Panc1 (cell line): ENCODE measurements around the gene GRHL1. TPM values are rescaled to one million over a fixed set of nuclear protein-coding genes. Genes with fewer than 3 reads are reported as not detected.

Experiments
- ATAC-seq: fragments of 200-7000 bp; cut with Tn5 transposase; 2 replicates; pipeline ENCODE4 v1.9.1; 2020; ENCODE audit warnings: mild to moderate bottlenecking, moderate library complexity
- BruUV-seq: library from RNA; stranded (reverse); fragments of 400-500 nt; replicated peaks from 2 replicates; lab custom pipeline; 2021; lab: Mats Ljungman, UMichigan
- CTCF ChIA-PET: fragments of 300-600 bp; sonication (Branson Sonifier 250); formaldehyde crosslinking; loops from one replicate; lab custom pipeline; 2022; ENCODE audit warnings: antibody characterized with exemption; lab: Charles Lee
- POLR2A ChIA-PET: fragments of 300-600 bp; sonication (Branson Sonifier 250); formaldehyde crosslinking; loops from one replicate; lab custom pipeline; 2022; ENCODE audit warnings: antibody characterized with exemption; lab: Charles Lee
- DNase-seq: peaks from one replicate; pipeline ENCODE4 v3.0.0-alpha.2; 2010; ENCODE audit warnings: low read depth, low spot score
- H3K27ac ChIP-seq: 2 replicates; pipeline ENCODE4 v1.5.1; 2011; ENCODE audit warnings: mild to moderate bottlenecking, low read length, inconsistent platforms
- H3K27me3 ChIP-seq: fragments of 200-500 bp; sonication (Bioruptor generic); 2 replicates; pipeline ENCODE4 v1.6.0; 2014; ENCODE audit warnings: low read length, inconsistent platforms; ENCODE audit not compliant: control insufficient read depth, insufficient read depth
- H3K36me3 ChIP-seq: fragments of 200-500 bp; sonication (Bioruptor generic); 2 replicates; pipeline ENCODE4 v1.5.1; 2014; ENCODE audit warnings: inconsistent platforms, mild to moderate bottlenecking, low read length, moderate library complexity; ENCODE audit not compliant: control insufficient read depth, insufficient read depth
- H3K4me1 ChIP-seq: 2 replicates; pipeline ENCODE4 v1.5.1; 2011; ENCODE audit warnings: inconsistent platforms, mild to moderate bottlenecking, low read length, moderate library complexity; ENCODE audit not compliant: control insufficient read depth, insufficient read depth
- H3K4me3 ChIP-seq, 2 experiments: 2 replicates each; pipeline ENCODE4 v1.5.1; 2011 to 2012; ENCODE audit warnings: low read depth in 2 of 2, low read length in 2 of 2, mild to moderate bottlenecking in 2 of 2, inconsistent platforms in 1 of 2, moderate library complexity in 1 of 2
- H3K9me3 ChIP-seq: fragments of 200-500 bp; sonication (Bioruptor generic); 2 replicates; pipeline ENCODE4 v1.5.1; 2014; ENCODE audit warnings: low read depth, mild to moderate bottlenecking, inconsistent platforms, low read length, moderate library complexity; ENCODE audit not compliant: control insufficient read depth, insufficient read depth
- CTCF ChIP-seq: fragments of 450-650 bp; IDR thresholded peaks from 2 replicates; pipeline ENCODE4 v1.5.1; 2017; ENCODE audit warnings: mild to moderate bottlenecking
- POLR2AphosphoS5 ChIP-seq: IDR thresholded peaks from 2 replicates; pipeline ENCODE4 v1.6.1; 2012; ENCODE audit warnings: mild to moderate bottlenecking, low read depth, low read length, moderate library complexity
- REST ChIP-seq, 2 experiments: IDR thresholded peaks; 2 replicates each; pipeline ENCODE4 v1.6.1; 2011 to 2012; ENCODE audit warnings: low read depth in 2 of 2, control low read depth in 1 of 2, low read length in 1 of 2, mild to moderate bottlenecking in 1 of 2, moderate library complexity in 1 of 2; ENCODE audit not compliant: insufficient read depth in 1 of 2
- SIN3A ChIP-seq: IDR thresholded peaks from 2 replicates; pipeline ENCODE4 v1.6.1; 2012; ENCODE audit warnings: low read depth, mild to moderate bottlenecking, low read length, moderate library complexity, borderline replicate concordance; ENCODE audit not compliant: insufficient read depth
- TCF7L2 ChIP-seq: IDR thresholded peaks from 2 replicates; pipeline ENCODE4 v1.6.1; 2011; ENCODE audit warnings: mild to moderate bottlenecking, low read depth, low read length, inconsistent platforms
- in situ Hi-C: cut with HindIII; loops from 2 replicates; pipeline ENCODE4 v1.10.0; 2016; ENCODE audit warnings: low sequenced_read_pairs, low pct_unique_long_range_greater_than_20kb
- intact Hi-C: fragments of 100-400 bp; cut with micrococcal nuclease; formaldehyde crosslinking; loops from one replicate; pipeline ENCODE4 v1.10.0; 2022; ENCODE audit not compliant: unreplicated experiment
- total RNA-seq: library from RNA; stranded (reverse); gene quantifications from one replicate; pipeline ENCODE4 v1.2.1, GENCODE V29; 2021; ENCODE audit not compliant: unreplicated experiment

Gene GRHL1
- total RNA-seq, 1 experiment from 2014 or later, result 4.7 TPM

GRCh38 chr2:10016802-10017258 lies 65.3 kb downstream of the GRHL1 start:
- Histone ChIP-seq H3K27me3 (no peaks in the 10 kb centered on the region), H3K36me3 (no peaks in the 10 kb centered on the region), H3K27ac (no peak overlapping the region), H3K4me1 (no peaks in the 10 kb centered on the region), H3K4me3 (no peak overlapping the region), H3K9me3 (no peaks in the 10 kb centered on the region)
- DNase-seq (no peak), ATAC-seq (no peak; the same call in 1 of the 2 replicates)
- POLR2A ChIA-PET, result no interaction called here
- intact Hi-C loops, result no loop called here
- BruUV-seq, result no TSS peak
- CTCF ChIA-PET, result no interaction called here
- in situ Hi-C loops, result no loop called here
- no peak for TF ChIP-seq CTCF
- no peak for TF ChIP-seq POLR2AphosphoS5
- no peak for TF ChIP-seq TCF7L2
- TF ChIP-seq SIN3A, result no peak
- no peak for TF ChIP-seq REST (IDR thresholded peaks at IDR 0.05; ENCODE audit: insufficient read depth in 1 of 2, low read depth in 2 of 2, low read length in 1 of 2)

GRCh38 chr2:10017313-10017941 lies 65.9 kb downstream of the GRHL1 start:
- TF ChIP-seq TCF7L2 (no peak), REST (IDR thresholded peaks at IDR 0.05; ENCODE audit: insufficient read depth in 1 of 2, low read depth in 2 of 2, low read length in 1 of 2) (no peak), CTCF (no peak), POLR2AphosphoS5 (no peak), SIN3A (no peak)
- in situ Hi-C loops (no loop called here), intact Hi-C loops (no loop called here)
- Histone ChIP-seq H3K4me1 (no peaks in the 10 kb centered on the region), H3K36me3 (no peaks in the 10 kb centered on the region), H3K9me3 (no peaks in the 10 kb centered on the region), H3K4me3 (no peak overlapping the region), H3K27ac (no peak overlapping the region), H3K27me3 (no peaks in the 10 kb centered on the region)
- BruUV-seq, result no TSS peak
- CTCF ChIA-PET, result no interaction called here
- POLR2A ChIA-PET, result no interaction called here
- ATAC-seq (no peak), DNase-seq (no peak)
